K562 (cell line): Measurements from ENCODE around the gene AK4. TPM values are rescaled to one million over a fixed set of nuclear protein-coding genes. Genes with fewer than 3 reads are reported as not detected.

Experiments used
- ARID1B ChIP-seq: fragments of 450-650 bp; IDR thresholded peaks from 2 replicates; pipeline ENCODE4 v1.6.1; 2016; ENCODE audit warnings: antibody characterized with exemption, mild to moderate bottlenecking, inconsistent platforms
- CBFA2T3 ChIP-seq: fragments of 450-650 bp; IDR thresholded peaks from 2 replicates; pipeline ENCODE4 v1.6.1; 2017
- CREBBP ChIP-seq: IDR thresholded peaks from one replicate; pipeline ENCODE4 v1.6.1; 2012; ENCODE audit warnings: low read depth, mild to moderate bottlenecking, control low read depth, inconsistent platforms, low read length
- JUND ChIP-seq, 2 experiments: IDR thresholded peaks; 2 replicates in 1 of 2; 3 replicates in 1 of 2; pipeline ENCODE4 v1.6.1; 2011; ENCODE audit warnings: borderline replicate concordance in 2 of 2, low read depth in 2 of 2, low read length in 2 of 2, improper control_type of control experiment in 1 of 2, missing biosample characterization in 1 of 2, missing genetic modification characterization in 1 of 2, missing genetic modification reagents in 1 of 2
- L3MBTL2 ChIP-seq: fragments of 450-650 bp; IDR thresholded peaks from 2 replicates; pipeline ENCODE4 v1.6.1; 2016; ENCODE audit warnings: mild to moderate bottlenecking, moderate library complexity
- MAFK ChIP-seq: IDR thresholded peaks from 2 replicates; pipeline ENCODE4 v1.6.1; 2011; ENCODE audit warnings: low read length, improper control_type of control experiment
- polyA plus RNA-seq, 8 experiments: library from polyadenylated mRNA; depleted of rRNA in 4 of 8; stranded (reverse) in 5 of 8; unstranded in 3 of 8; fragments of >200 nt; fragmentation: Nextera tagmentation in 2 of 8; fragmentation: Illumina TruSeq in 1 of 8; extraction: Ambion mirVana in 2 of 8; extraction: Trizol in 1 of 8; gene quantifications; 2 replicates each; pipeline versions ENCODE4 v1.2.1 to v1.2.3, GENCODE V29; 2011 to 2014; ENCODE audit warnings: inconsistent platforms in 1 of 8, missing spikeins in 1 of 8
- total RNA-seq, 7 experiments: library from RNA; depleted of rRNA in 6 of 7; stranded (reverse); fragments of >200 nt in 6 of 7; fragmentation: Illumina TruSeq in 2 of 7; extraction: Trizol in 2 of 7; gene quantifications; 2 replicates each; pipeline versions ENCODE4 v1.2.1 to v1.2.3, GENCODE V29; 2011 to 2021; ENCODE audit warnings: low replicate concordance in 1 of 7
- TF ChIP-seq, protein P1 (sequence below): fragments of 450-650 bp; IDR thresholded peaks from 2 replicates; pipeline ENCODE4 v1.6.1; 2016; ENCODE audit warnings: mild to moderate bottlenecking, moderate library complexity
- TF ChIP-seq, protein P2 (sequence below), 2 experiments: IDR thresholded peaks in 1 of 2; conservative IDR thresholded peaks in 1 of 2; 2 replicates each; pipeline ENCODE4 v1.6.1; 2016; ENCODE audit warnings: low read depth in 2 of 2, mild to moderate bottlenecking in 1 of 2, missing compliant biosample characterization in 1 of 2, missing genetic modification characterization in 1 of 2, moderate library complexity in 1 of 2
- TF ChIP-seq, protein P3 (sequence below): fragments of 250-450 bp; sonication (Bioruptor Pico); IDR thresholded peaks from 2 replicates; pipeline ENCODE4 v1.5.1; 2021; ENCODE audit warnings: mild to moderate bottlenecking
- TF ChIP-seq, protein P4 (sequence below): fragments of 450-650 bp; IDR thresholded peaks from 2 replicates; pipeline ENCODE4 v1.6.1; 2016

Gene AK4
- total and polyA plus RNA-seq, 9 of the 15 experiments (the other 6 are each of a cell fraction or from before 2014, with no cell fraction given): 10.4 to 96.6 (median 21.5) TPM

DNA sequence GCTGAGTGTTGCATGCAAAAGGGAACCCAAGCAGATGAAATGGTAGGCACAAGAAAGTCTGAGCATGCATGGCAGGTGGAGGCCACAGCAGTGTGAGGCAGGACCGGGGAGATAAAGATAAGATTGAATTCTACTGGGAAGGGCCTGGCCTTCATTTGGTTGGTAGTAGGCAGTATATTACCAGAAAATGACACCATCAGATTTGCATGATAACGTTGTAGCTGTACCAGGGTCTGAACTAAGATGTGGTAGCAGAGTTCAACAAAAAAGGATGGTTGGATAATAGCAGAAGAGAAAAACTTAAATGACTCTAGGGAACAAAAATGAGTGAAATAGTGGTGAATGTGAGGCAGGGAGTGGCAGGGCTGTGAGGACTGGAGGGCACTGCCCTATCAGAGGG is 85.8 kb downstream of the AK4 start (continued):
- TF ChIP-seq, protein P1, sequence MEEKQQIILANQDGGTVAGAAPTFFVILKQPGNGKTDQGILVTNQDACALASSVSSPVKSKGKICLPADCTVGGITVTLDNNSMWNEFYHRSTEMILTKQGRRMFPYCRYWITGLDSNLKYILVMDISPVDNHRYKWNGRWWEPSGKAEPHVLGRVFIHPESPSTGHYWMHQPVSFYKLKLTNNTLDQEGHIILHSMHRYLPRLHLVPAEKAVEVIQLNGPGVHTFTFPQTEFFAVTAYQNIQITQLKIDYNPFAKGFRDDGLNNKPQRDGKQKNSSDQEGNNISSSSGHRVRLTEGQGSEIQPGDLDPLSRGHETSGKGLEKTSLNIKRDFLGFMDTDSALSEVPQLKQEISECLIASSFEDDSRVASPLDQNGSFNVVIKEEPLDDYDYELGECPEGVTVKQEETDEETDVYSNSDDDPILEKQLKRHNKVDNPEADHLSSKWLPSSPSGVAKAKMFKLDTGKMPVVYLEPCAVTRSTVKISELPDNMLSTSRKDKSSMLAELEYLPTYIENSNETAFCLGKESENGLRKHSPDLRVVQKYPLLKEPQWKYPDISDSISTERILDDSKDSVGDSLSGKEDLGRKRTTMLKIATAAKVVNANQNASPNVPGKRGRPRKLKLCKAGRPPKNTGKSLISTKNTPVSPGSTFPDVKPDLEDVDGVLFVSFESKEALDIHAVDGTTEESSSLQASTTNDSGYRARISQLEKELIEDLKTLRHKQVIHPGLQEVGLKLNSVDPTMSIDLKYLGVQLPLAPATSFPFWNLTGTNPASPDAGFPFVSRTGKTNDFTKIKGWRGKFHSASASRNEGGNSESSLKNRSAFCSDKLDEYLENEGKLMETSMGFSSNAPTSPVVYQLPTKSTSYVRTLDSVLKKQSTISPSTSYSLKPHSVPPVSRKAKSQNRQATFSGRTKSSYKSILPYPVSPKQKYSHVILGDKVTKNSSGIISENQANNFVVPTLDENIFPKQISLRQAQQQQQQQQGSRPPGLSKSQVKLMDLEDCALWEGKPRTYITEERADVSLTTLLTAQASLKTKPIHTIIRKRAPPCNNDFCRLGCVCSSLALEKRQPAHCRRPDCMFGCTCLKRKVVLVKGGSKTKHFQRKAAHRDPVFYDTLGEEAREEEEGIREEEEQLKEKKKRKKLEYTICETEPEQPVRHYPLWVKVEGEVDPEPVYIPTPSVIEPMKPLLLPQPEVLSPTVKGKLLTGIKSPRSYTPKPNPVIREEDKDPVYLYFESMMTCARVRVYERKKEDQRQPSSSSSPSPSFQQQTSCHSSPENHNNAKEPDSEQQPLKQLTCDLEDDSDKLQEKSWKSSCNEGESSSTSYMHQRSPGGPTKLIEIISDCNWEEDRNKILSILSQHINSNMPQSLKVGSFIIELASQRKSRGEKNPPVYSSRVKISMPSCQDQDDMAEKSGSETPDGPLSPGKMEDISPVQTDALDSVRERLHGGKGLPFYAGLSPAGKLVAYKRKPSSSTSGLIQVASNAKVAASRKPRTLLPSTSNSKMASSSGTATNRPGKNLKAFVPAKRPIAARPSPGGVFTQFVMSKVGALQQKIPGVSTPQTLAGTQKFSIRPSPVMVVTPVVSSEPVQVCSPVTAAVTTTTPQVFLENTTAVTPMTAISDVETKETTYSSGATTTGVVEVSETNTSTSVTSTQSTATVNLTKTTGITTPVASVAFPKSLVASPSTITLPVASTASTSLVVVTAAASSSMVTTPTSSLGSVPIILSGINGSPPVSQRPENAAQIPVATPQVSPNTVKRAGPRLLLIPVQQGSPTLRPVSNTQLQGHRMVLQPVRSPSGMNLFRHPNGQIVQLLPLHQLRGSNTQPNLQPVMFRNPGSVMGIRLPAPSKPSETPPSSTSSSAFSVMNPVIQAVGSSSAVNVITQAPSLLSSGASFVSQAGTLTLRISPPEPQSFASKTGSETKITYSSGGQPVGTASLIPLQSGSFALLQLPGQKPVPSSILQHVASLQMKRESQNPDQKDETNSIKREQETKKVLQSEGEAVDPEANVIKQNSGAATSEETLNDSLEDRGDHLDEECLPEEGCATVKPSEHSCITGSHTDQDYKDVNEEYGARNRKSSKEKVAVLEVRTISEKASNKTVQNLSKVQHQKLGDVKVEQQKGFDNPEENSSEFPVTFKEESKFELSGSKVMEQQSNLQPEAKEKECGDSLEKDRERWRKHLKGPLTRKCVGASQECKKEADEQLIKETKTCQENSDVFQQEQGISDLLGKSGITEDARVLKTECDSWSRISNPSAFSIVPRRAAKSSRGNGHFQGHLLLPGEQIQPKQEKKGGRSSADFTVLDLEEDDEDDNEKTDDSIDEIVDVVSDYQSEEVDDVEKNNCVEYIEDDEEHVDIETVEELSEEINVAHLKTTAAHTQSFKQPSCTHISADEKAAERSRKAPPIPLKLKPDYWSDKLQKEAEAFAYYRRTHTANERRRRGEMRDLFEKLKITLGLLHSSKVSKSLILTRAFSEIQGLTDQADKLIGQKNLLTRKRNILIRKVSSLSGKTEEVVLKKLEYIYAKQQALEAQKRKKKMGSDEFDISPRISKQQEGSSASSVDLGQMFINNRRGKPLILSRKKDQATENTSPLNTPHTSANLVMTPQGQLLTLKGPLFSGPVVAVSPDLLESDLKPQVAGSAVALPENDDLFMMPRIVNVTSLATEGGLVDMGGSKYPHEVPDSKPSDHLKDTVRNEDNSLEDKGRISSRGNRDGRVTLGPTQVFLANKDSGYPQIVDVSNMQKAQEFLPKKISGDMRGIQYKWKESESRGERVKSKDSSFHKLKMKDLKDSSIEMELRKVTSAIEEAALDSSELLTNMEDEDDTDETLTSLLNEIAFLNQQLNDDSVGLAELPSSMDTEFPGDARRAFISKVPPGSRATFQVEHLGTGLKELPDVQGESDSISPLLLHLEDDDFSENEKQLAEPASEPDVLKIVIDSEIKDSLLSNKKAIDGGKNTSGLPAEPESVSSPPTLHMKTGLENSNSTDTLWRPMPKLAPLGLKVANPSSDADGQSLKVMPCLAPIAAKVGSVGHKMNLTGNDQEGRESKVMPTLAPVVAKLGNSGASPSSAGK: peak; percentile 35; the same call in 1 of the 2 replicates
- TF ChIP-seq CREBBP (no peak), ARID1B (peak; percentile 38), CBFA2T3 (peak; percentile 28; the same call in 1 of the 2 replicates), L3MBTL2 (0 out of 2 replicates have a peak, but pooled peaks have one; percentile 35), MAFK (no peak), JUND (IDR thresholded peaks at IDR 0.05; ENCODE audit: borderline replicate concordance, low read depth, low read length) (no peak), JUND (tag; IDR thresholded peaks at IDR 0.05; ENCODE audit: borderline replicate concordance, low read depth, low read length) (peak; percentile 15; the same call in 1 of the 3 replicates)
- TF ChIP-seq, protein P2, sequence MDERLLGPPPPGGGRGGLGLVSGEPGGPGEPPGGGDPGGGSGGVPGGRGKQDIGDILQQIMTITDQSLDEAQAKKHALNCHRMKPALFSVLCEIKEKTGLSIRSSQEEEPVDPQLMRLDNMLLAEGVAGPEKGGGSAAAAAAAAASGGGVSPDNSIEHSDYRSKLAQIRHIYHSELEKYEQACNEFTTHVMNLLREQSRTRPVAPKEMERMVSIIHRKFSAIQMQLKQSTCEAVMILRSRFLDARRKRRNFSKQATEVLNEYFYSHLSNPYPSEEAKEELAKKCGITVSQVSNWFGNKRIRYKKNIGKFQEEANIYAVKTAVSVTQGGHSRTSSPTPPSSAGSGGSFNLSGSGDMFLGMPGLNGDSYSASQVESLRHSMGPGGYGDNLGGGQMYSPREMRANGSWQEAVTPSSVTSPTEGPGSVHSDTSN (CRISPR knock-in tag; IDR thresholded peaks at IDR 0.05; ENCODE audit: low read depth): no peak
- TF ChIP-seq, protein P2 (tag; conservative IDR thresholded peaks at IDR 0.05; ENCODE audit: low read depth): peak; percentile 28; the same call in 1 of the 2 replicates
- TF ChIP-seq, protein P3, sequence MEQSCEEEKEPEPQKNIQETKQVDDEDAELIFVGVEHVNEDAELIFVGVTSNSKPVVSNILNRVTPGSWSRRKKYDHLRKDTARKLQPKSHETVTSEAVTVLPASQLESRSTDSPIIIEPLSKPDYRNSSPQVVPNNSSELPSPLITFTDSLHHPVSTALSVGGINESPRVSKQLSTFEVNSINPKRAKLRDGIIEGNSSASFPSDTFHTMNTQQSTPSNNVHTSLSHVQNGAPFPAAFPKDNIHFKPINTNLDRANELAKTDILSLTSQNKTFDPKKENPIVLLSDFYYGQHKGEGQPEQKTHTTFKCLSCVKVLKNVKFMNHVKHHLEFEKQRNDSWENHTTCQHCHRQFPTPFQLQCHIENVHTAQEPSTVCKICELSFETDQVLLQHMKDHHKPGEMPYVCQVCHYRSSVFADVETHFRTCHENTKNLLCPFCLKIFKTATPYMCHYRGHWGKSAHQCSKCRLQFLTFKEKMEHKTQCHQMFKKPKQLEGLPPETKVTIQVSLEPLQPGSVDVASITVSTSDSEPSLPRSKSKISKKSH (CRISPR knock-in tag): no peak
- TF ChIP-seq, protein P4, sequence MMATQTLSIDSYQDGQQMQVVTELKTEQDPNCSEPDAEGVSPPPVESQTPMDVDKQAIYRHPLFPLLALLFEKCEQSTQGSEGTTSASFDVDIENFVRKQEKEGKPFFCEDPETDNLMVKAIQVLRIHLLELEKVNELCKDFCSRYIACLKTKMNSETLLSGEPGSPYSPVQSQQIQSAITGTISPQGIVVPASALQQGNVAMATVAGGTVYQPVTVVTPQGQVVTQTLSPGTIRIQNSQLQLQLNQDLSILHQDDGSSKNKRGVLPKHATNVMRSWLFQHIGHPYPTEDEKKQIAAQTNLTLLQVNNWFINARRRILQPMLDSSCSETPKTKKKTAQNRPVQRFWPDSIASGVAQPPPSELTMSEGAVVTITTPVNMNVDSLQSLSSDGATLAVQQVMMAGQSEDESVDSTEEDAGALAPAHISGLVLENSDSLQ: peak; percentile 54
